ENCODE measurements around the gene RSPH4A. TPM values are rescaled to one million over a fixed set of nuclear protein-coding genes. Genes with fewer than 3 reads are reported as not detected.

RSPH4A gene
- total RNA-seq, 1 donor from 2014 or later, result 5.6 TPM

- no peak overlapping the region for H3K27ac ChIP-seq
- H3K36me3 ChIP-seq, result no peaks in the 10 kb centered on the region
- intact Hi-C loops (cut with DNase I), result no loop called here
- no peaks in the 10 kb centered on the region for H3K27me3 ChIP-seq (ENCODE audit: low read depth)
- H3K9me3 ChIP-seq, result no peaks in the 10 kb centered on the region
- DNase-seq (no peak), ATAC-seq (no peak)
- H3K4me3 ChIP-seq, result no peak overlapping the region
- peaks cover 27% of the 10 kb centered on the region for H3K4me1 ChIP-seq
- TF ChIP-seq CTCF (IDR thresholded peaks at IDR 0.05), result no peak
Observed at GRCh38 chr6:116666869-116667268, 50.6 kb downstream of the RSPH4A start.

- Histone ChIP-seq H3K36me3 (no peaks in the 10 kb centered on the region), H3K27me3 (ENCODE audit: low read depth) (no peaks in the 10 kb centered on the region), H3K9me3 (no peaks in the 10 kb centered on the region), H3K4me1 (peaks cover 27% of the 10 kb centered on the region), H3K27ac (peak overlapping the region; percentile 80), H3K4me3 (peak overlapping the region; percentile 86)
- intact Hi-C loops (cut with DNase I), result no loop called here
- peak; percentile 42 to 49 for ATAC-seq
- DNase-seq, result no peak
- TF ChIP-seq CTCF (IDR thresholded peaks at IDR 0.05), result no peak
Observed at GRCh38 chr6:116667623-116668022, 51.3 kb downstream of the RSPH4A start.

GRCh38 chr6:116672306-116672705 is 56.0 kb downstream of the RSPH4A start:
- peaks cover 6% of the 10 kb centered on the region for H3K4me1 ChIP-seq
- no peak for TF ChIP-seq CTCF (IDR thresholded peaks at IDR 0.05)
- H3K9me3 ChIP-seq, result no peaks in the 10 kb centered on the region
- H3K36me3 ChIP-seq, result no peaks in the 10 kb centered on the region
- H3K27ac ChIP-seq, result no peak overlapping the region
- ATAC-seq (no peak), DNase-seq (no peak)
- intact Hi-C loops (cut with DNase I), result no loop called here
- no peaks in the 10 kb centered on the region for H3K27me3 ChIP-seq (ENCODE audit: low read depth)
- no peak overlapping the region for H3K4me3 ChIP-seq

GRCh38 chr6:116676021-116676420 is 59.7 kb downstream of the RSPH4A start:
- H3K36me3 ChIP-seq, result no peaks in the 10 kb centered on the region
- intact Hi-C loops (cut with DNase I), result no loop called here
- no peak for ATAC-seq

GRCh38 chr6:116680880-116681672 is 64.8 kb downstream of the RSPH4A start, which contains the start of gene KPNA5:
KPNA5 (plus strand) TSS chr6:116681211; CDS start chr6:116681335, 124 bp downstream.
- intact Hi-C loops (cut with DNase I), result no loop called here
- Histone ChIP-seq H3K27me3 (ENCODE audit: low read depth) (no peaks in the 10 kb centered on the region), H3K4me1 (peaks cover 24% of the 10 kb centered on the region), H3K4me3 (peak within 1 kb of the TSS; percentile 85), H3K36me3 (no peaks in the 10 kb centered on the region), H3K27ac (peak within 1 kb of the TSS; percentile 93), H3K9me3 (no peaks in the 10 kb centered on the region)
- no peak for TF ChIP-seq CTCF (IDR thresholded peaks at IDR 0.05)
- ATAC-seq, result peak; percentile 98
- peak; percentile 95 for DNase-seq

More at GRCh38 chr6:116676021-116676420, 59.7 kb downstream of the RSPH4A start:
- DNase-seq, result no peak
- Histone ChIP-seq H3K9me3 (no peaks in the 10 kb centered on the region), H3K27ac (no peak overlapping the region), H3K27me3 (ENCODE audit: low read depth) (no peaks in the 10 kb centered on the region), H3K4me3 (no peak overlapping the region), H3K4me1 (peaks cover 7% of the 10 kb centered on the region)
- TF ChIP-seq CTCF (IDR thresholded peaks at IDR 0.05), result no peak

Measured in lower lobe of right lung (tissue), 2 donors.